ENCODE measurements around the gene NUPR1.

- TF ChIP-seq POLR2A (IDR thresholded peaks at IDR 0.05) = no peak
- no peak for TF ChIP-seq CTCF (IDR thresholded peaks at IDR 0.05)
Measured at GRCh38 chr16:28586466-28586865, 47.7 kb upstream of the NUPR1 start.

Data from gastroesophageal sphincter (tissue), 3 donors.